Measurements from ENCODE around the gene MRPL27. TPM values are rescaled to one million over a fixed set of nuclear protein-coding genes. Genes with fewer than 3 reads are reported as not detected.
"Not testable (repeated sequence)": the region's sequence is repeated elsewhere in the genome, so short reads cannot be mapped to it uniquely, and the experiment has no call there.

MRPL27 gene
- total RNA-seq, 1 donor from 2014 or later, result 78.6 TPM

DNA sequence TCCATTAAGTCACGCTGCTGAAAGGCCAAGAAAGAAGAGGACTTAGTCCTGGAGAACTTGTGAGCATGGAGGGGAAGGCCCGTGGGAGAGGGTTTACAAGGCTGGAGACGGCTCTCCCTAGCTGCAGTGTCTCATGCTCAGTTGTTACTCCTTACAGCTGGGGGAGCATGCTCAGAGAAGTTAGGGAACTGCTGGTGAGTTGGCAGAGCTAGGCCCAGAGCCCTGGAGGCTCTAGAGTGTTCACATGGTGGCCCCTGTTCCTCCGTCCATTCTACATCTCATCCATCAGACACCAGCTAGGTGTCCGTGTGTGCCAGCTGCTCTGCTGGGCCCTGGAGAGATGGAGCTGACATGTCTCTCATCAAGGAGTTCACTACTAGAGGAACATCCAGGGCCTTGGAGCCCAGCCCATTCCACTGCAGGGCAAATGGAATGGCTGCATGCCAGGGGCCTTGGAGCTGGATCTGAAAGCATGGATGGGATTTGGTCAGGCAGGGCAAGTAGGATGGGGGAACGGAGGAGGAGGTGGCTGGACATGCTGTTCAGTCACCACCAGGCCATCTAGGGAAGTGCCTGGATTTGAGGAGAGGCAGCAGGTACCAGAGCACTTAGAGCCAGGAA is 20.8 kb downstream of the MRPL27 start:
- intact Hi-C loops (cut with DNase I), result no loop called here
- peak; percentile 79 for DNase-seq
- peak; percentile 32 for ATAC-seq (ENCODE audit: poor library complexity)

DNA sequence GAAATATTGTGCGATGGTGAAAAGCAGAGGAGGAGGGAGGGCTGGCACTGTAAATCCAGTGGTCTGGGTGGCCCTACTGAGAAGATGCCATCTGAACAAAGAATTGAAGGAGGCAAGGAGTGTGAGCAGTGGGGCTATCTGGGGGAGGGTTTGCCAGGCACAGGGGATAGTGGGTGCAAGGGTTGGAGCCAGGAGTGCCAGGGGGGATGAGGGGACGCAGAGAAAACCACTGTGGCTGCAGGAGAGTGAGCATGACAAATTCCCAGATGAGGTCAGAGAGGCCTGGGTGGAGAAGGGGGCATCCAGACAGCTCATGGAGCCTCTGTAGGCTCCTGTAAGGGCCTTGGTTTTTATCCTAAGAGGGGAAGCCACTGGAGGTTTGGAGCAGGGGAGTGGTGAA is 22.3 kb downstream of the MRPL27 start:
- DNase-seq, result no peak
- ATAC-seq (ENCODE audit: poor library complexity), result no peak
- intact Hi-C loops (cut with DNase I), result no loop called here

DNA sequence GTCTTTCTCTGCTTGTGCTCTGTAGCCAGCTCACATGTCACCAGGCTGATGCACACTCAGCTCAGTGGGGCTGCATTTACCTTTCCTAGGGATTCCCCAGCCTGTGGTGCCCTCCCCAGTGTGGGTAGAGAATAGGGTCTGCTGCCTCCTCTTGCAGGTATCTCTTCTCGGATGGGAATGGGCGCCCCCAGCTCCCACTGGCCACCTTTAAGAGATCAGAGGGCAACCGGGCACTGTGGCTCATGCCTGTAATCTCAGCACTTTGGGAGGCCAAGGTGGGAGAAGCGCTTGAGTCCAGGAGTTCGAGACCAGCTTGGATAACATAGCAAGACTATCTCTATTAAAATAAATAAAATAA is 23.8 kb downstream of the MRPL27 start:
- DNase-seq, result no peak
- intact Hi-C loops (cut with DNase I), result no loop called here

DNA sequence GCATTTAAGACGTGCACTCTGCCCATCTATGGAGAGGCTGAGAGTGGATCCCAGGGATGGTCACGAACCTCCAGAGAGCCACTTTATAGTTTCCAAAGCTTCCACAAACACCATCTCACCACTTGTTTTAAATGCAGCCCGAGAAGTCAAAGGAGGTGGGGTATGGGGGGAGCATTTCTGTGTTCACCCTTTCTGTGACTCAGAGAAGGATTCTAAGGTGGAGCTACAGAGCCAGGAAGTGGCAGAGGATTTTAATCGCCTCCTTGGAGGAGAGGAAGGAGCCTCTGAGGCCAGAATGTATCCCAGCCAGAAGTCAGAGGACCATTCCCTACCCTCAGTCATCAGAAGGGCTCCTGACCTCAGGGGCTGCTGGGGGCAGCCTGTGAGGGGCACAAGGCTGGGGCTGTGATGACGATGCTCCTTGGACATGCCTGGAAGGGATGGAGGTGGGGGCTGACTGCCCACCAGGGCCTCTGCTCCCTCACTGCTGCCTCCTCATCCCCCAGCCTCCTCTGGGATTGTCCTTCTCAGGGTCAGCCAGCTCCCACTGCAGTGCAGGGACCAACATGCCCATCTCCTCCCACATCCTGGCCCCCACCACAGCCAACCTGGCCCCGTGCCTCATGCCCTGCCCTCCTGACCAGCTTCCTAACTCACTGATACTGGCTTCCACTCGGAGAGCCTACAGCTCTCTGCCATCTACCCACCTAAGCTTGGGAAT is 24.3 kb downstream of the MRPL27 start:
- intact Hi-C loops (cut with DNase I), result no loop called here
- ATAC-seq (ENCODE audit: poor library complexity) (no peak), DNase-seq (no peak)

More for the DNA sequence above, 23.8 kb downstream of the MRPL27 start:
- ATAC-seq (ENCODE audit: poor library complexity), result no peak

DNA sequence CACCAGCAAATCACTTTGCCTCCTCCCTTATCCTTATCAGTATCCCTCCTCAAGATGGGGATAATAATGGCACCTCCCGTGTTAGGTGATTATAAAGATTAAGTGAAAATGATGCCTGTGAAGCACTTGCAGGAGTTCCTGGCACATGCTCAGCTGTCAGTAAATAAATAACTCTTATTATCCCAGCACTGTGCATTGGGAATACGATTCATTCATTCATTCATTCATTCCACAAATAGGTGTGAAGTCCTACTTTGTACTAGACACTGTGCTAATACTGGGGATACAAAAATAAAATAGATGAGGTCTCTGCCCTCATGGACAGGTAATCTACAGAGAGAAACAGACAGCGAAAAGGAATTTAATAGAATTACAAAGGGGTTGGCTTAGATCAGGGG is 25.1 kb downstream of the MRPL27 start:
- ATAC-seq (ENCODE audit: poor library complexity) (no peak), DNase-seq (no peak)
- intact Hi-C loops (cut with DNase I), result no loop called here

DNA sequence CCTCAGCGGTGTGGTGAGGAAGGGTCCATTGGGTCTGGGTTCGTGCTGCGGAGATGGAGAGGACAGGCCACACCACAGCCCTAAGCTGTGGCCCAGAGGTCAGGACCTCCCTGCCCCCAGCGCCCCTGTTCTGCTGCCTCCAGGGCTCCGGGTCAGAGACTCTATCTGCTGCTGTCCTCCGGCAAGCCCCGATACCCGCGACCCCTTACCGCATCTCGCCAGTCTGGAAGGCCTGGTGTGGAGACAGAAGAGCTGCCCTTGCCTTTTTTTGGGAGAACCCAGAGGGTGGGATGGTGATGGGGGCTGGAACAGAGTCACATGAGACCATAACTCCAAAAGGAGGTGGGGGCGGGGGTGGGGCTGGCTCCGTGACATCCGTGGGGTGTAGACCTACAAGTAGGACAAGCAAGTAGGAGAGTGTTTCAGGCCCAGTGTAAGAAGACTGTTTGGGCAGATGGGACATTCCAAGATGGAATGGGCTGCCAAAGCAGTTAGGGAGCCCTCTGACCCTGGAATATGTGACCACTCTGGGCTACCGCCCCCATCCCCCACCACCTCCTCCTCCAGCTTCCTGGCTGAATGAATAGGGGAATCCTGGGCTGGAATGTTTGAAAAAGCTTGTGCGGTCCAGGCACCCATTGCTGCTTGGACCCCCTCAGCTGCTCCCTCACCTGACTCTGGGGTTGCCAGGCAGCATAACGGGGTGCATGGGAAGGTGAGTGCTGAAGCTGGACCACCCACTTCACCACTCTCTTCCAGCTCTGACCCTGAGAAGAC is 25.7 kb downstream of the MRPL27 start:
- intact Hi-C loops (cut with DNase I), result no loop called here
- ATAC-seq (ENCODE audit: poor library complexity) (peak; percentile 1), DNase-seq (no peak)

DNA sequence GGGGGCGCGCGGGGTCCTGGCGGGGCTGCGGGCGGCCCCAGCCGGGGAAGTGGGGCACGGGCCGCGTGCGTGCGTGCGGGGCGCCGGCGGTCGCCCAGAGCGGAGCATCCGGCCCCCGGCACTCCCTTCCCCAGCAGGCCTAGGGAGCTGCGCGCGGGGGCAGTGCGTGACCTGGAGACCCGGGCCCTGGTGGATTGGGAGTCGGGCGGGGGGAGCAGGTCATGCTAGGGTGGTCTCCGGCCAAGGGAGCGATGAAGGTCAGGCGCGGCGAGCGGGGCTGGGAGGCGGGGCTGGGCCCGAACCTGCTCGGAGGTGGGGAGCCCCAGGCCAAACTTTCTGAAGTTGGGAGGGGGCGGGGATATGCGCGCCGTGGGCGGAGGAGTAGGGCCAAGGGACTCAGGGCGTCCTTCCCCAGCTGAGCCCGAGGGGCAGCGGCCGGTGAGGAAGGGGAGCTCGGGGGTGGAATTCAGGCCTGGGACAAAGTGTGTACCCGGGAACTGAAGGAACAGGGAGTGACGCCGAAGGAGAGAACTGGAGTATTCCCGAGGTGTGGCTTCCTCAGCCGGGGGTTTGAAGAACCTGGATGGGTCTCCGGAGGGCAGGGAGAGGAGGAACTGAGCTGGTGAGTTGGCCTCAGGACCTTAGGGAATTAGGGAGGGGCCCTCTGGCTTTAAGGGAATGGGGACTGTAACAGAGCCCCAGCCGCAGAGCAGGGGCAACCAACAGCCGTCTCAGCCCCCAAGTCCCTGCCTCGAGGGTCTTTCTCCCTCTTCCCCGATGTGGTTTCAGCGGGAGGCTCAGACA is 26.5 kb downstream of the MRPL27 start:
- ATAC-seq (ENCODE audit: poor library complexity) (peak; percentile 47), DNase-seq (peak; percentile 67)
- intact Hi-C loops (cut with DNase I), result no loop called here

DNA sequence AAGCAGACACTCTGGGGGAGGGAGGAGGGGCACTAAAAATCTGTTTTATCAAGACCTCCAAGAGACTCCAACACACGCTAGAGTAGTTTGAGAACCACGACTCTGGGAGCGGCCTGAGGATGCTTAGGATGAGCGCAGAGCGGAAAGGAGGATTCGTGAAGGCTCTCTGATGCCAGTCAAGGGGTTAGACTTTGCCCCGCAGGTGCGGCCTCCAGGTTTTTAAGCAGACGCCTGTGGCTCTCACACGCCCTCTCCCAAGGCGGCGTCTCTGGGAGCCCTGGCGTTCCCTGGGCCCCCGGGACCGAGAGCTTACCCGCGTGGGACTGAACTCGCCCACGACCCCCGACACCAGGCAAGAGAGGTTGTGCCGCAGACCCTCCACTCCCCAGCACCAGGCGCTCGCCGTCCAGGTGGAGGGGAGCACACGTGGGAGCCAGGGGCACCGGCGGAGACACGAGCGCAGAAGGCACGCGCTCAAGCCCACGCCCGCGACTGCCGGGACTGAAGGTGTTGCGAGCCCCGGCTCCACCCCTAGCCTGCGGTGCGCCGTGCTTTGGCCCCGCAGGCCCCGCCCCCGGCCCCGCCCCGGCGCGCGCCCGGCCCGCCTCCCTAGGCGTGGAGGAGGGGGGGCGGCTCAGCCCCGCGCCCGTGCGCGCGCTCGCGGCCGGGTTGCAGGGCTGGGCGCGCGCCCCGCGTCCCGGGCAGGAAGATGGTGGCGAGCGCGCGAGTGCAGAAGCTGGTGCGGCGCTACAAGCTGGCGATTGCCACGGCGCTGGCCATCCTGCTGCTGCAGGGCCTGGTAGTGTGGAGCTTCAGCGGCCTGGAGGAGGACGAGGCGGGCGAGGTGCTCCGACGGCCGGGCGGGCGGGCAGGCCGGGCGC is 27.3 kb downstream of the MRPL27 start, which contains the start of gene XYLT2:
TSS of gene XYLT2 (plus strand) at position 695 of the 881 bp plus-strand sequence. CDS start at position 710, 15 bp downstream.
- ATAC-seq (ENCODE audit: poor library complexity) (peak; percentile 96), DNase-seq (peak; percentile 94)
- intact Hi-C loops (cut with DNase I), result no loop called here

DNA sequence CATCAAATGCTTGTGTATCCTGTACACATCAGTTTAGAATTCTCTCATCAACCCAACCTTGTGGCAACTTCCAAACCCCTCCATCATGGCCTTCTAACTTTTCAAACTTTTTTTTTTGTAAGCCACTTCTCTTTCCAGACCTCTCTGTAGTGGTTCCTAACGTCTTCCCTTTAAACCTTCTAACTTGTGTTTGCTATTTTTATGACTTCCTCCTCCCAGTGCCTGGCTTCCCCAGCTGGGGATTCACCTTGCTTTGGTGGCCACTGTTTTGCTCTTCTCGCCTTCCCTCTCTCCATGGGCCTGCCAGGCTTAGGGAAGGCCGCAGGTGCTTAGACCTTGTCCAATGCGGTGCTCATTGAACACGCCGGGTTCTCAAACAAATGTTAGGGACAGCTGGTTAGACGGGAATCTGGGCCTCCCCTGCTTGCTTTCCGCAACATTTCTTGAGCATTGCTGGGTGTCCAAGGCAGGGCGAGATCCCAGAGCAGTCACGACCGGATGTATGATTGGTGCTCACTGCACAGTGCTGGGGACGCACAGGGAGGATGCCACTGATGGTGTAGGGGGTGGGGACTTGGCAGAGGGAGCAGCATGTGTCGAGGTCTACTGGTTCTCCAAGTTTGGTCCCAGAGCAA is 28.1 kb downstream of the MRPL27 start:
- intact Hi-C loops (cut with DNase I), result no loop called here
- ATAC-seq (ENCODE audit: poor library complexity) (peak; percentile 1), DNase-seq (no peak)

DNA sequence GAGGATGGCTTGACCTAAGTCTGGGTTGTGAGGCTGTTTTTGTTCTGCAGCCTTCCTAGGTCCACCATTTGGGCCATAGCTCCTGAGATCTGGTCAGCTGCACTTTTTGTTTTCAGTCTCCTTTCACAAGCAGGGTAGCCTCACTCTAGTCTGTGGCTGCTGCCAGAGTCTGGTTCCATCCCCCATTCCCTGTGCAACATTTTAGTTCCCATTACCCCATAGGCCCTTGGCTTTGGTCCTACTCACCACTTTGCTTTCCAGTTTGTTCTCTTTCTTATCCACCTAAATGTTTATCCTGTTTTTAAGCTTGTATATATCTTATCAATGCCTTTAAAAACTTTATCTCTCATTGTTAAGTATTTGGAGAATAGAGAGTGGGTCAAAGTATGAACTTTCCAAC is 33.6 kb downstream of the MRPL27 start:
- no peak for DNase-seq

DNA sequence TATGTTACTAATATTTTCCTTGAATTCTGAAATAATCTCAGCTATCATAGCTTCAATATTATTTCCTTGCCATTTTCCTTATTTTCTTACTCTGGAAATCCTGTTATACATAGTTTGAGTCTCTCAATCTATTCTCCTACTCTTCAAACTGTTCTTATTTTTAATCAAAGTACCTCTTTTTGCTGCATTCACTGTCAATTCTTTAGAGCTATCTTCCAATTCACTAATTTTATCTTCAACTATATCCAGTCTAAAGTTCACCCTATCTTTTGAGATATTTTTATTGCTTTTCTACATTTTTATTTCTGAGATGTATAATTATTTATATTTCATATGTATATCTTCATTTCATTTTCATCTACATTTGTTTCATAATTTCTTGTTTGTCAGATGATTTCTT is 34.3 kb downstream of the MRPL27 start:
- ATAC-seq (ENCODE audit: poor library complexity), result no peak
- DNase-seq, result no peak
- intact Hi-C loops (cut with DNase I), result no loop called here

More for the DNA sequence above, 33.6 kb downstream of the MRPL27 start:
- intact Hi-C loops (cut with DNase I), result no loop called here
- ATAC-seq (ENCODE audit: poor library complexity), result no peak

DNA sequence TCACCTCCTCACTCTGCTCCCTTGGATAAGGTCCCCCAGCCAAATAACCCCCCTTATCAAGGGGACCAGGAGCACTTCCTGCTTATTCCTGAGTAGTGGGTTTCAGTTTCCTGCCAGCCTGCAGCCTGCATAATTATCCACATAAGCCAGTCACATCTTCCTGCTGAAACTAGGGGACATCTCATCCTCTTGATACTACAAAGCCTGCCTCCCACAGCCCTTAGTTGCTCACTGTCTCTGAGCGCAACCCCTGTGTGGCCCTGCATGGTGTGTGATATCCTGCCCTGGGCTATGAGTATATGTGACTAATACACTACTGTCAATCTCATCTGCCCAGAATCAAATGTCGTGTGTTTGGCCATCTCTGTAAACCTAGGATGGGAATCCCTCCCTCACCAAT is 35.0 kb downstream of the MRPL27 start:
- DNase-seq, result no peak
- ATAC-seq (ENCODE audit: poor library complexity), result no peak
- intact Hi-C loops (cut with DNase I), result no loop called here

DNA sequence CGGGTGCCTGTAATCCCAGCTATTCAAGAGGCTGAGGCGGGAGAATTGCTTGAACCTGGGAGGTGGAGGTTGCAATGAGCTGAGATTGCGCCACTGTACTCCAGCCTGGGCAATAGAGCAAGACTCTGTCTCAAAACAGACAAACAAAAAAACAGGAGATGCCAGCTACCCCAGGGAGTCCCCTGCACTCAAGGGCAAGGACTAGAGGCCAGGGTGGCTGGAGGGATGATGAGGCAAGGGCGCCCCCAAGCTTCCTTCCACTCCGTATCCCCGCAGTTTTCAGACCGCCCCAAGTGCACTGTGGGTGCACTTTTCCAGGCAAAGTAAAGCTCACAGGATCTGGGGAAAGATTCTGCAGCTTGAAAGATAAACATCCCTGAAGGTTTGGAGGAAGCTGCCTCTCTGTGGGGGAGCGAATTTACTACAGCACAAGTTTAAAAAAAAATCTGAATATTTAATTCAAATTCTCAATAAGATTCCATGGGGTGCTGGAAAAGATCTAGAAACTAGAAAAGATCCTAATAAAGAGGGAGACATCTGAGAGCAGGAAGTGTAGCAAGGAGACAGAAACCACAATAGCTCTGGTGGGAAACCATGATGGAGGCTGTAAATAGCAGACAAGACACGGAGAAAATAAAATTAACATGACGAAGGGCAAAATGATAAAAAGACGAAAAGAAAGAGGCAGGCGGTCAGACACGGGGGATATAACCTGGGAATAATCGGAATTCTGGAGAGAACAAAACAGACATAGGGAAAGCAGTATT is 39.5 kb downstream of the MRPL27 start:
- intact Hi-C loops (cut with DNase I); ATAC-seq (ENCODE audit: poor library complexity); DNase-seq: not testable (repeated sequence)

DNA sequence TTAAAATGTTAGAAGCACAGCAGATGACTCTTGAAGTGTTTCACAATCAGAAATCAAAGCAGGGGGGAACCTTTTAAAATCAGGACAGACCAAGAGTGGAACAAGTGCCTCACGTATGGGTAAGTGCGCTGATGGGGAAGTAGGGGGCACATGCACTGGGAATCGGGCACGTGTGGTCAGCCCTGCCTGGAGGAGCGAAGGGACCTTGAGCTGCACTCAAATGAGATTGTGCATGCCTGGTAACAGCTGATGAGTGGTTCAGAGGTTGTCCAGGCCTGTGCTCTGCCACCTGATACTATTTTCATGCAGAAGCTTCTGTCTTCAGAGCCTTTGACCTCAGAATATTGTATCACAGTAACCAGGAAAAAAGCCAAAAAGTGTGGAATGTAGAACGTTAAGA is 40.8 kb downstream of the MRPL27 start:
- ATAC-seq (ENCODE audit: poor library complexity) (peak; percentile 86), DNase-seq (no peak)
- intact Hi-C loops (cut with DNase I), result no loop called here

DNA sequence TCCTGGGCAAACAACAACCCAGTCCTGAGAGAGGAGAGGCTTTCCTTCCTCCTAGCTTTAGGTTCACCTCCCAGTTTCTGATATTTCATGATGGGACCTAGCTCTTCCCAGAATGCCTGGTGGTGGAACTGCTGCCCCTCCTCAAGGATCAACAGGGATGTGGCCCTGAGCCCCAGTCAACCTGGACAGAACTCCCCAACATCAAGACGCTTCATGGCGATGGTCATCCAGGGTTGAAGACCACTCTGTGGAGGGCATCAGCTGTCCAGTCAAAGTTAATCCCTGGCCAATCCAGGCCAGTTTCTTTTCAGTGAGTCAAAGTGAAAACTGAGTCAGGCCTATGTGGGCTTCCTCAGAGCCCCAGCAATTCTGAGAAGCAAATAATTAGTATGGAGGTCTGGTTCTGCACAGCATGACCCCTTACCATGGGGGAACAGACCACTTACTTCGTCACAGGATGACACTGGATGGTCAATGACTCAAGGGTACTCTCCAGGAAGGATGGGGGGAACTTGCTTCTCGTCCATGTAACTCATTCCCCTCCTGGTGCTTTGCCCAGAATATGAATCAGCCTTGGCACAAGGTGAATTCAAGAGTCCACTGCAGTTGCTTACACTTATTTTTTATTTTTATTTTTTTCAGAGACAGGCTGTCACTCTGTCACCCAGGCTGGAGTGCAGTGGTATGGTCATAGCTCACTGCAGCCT is 41.7 kb downstream of the MRPL27 start:
- DNase-seq (no peak), ATAC-seq (ENCODE audit: poor library complexity) (no peak)
- intact Hi-C loops (cut with DNase I), result no loop called here

DNA sequence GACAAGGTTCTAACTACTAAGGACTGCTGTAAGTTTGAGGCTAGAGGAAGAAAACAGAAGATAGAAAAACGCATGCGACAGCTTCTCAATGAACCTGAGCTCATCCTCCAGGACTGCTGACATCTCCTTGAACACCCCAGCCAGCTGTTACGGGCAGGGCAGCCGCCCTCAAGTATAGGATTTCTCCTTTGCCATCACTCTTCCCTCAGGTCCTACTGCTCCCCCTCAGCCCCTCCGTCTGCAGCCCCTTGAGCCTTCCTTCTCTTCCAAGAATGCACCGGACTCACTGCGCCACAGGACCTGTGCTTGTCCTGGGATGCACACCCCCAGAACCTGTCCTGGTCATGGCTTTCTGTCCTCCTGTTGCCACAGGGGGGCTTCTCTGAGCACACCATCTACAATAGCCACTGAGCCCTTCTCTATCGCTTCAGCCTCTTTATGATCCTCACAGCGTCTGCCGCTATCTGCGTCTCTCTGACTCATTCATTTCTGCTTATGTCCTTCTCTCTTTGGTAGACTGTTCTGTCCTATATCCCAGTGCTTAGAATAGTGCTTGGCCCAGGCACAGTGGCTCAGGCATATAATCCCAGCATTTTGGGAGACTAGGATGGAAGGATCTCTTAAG is 42.7 kb downstream of the MRPL27 start:
- intact Hi-C loops (cut with DNase I), result no loop called here
- DNase-seq (no peak), ATAC-seq (ENCODE audit: poor library complexity) (no peak)

All from Right ventricle myocardium superior (tissue), 1 donor.